GM12873 (cell line): ENCODE results near the gene ARHGAP31.

Experiments
- TF ChIP-seq, protein P1 (sequence below): IDR thresholded peaks from 2 replicates; pipeline ENCODE4 v1.5.1; 2012; ENCODE audit warnings: low read depth, mild to moderate bottlenecking, moderate library complexity, low read length, control low read depth; ENCODE audit not compliant: insufficient read depth; ENCODE audit errors: missing control alignments

ARHGAP31 gene

DNA sequence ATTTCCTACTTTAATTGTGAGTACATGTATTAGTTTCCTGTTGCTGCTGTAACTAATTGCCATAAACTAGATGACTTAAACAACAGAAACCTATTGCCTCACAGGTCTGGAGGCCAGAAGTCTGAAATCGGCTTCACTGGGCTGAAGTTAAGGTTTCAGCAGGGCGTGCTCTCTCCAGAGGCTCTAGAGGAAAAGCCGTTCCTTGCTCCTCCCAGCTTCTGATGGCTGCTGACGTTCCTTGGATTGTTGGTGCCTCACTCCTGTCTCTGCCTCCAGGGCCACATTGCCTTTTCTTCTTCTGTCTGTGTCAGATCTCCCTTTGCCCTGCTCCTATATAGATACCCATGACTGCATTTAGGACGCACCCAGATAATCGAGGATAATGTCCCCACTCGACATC, 80.9 kb downstream of the ARHGAP31 start:
- TF ChIP-seq, protein P1, sequence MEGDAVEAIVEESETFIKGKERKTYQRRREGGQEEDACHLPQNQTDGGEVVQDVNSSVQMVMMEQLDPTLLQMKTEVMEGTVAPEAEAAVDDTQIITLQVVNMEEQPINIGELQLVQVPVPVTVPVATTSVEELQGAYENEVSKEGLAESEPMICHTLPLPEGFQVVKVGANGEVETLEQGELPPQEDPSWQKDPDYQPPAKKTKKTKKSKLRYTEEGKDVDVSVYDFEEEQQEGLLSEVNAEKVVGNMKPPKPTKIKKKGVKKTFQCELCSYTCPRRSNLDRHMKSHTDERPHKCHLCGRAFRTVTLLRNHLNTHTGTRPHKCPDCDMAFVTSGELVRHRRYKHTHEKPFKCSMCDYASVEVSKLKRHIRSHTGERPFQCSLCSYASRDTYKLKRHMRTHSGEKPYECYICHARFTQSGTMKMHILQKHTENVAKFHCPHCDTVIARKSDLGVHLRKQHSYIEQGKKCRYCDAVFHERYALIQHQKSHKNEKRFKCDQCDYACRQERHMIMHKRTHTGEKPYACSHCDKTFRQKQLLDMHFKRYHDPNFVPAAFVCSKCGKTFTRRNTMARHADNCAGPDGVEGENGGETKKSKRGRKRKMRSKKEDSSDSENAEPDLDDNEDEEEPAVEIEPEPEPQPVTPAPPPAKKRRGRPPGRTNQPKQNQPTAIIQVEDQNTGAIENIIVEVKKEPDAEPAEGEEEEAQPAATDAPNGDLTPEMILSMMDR, result no peak

DNA sequence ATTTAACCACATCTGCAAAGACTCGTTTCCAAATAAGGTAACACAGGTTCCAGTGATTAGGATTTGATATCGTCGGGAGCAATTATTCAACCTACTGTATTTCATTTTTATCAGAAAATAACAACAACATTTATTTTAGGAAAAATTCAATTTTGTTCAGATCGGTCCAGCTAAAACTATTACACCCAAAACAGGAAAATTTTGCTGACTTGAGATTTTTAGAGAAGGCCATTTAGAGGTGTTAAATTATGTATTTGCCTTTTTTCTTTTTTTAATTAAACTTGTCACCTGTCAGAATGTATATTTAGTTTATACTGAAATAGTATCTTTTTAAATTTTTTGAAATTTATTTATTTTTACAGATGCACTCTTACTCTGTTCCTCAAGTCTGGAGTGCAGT, 81.3 kb downstream of the ARHGAP31 start:
- TF ChIP-seq, protein P1, result no peak

- TF ChIP-seq, protein P1, result no peak
Observed at GRCh38 chr3:119376758-119377157, 82.6 kb downstream of the ARHGAP31 start.

GRCh38 chr3:119378259-119378803, 84.1 kb downstream of the ARHGAP31 start:
- TF ChIP-seq, protein P1, result no peak

DNA sequence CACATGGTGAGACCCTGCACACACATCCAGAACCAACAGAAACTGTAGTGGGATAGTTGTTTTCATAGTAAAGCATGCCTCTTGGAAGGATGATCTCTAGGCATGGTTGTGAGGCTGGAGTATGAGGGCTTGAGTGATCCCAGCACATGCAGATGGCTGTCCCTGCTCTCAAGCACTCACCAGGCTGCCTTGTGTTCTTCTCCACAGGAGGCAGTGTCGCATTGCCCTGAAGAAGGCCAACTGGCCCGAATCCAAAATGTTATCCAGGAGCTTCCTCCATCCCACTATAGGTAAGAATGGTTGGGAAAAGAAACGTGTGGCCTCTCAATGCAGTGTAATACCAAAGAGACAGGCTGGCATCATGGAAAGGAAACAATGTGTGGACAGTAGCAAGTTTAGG, 86.5 kb downstream of the ARHGAP31 start:
- TF ChIP-seq, protein P1, result peak; percentile 9

DNA sequence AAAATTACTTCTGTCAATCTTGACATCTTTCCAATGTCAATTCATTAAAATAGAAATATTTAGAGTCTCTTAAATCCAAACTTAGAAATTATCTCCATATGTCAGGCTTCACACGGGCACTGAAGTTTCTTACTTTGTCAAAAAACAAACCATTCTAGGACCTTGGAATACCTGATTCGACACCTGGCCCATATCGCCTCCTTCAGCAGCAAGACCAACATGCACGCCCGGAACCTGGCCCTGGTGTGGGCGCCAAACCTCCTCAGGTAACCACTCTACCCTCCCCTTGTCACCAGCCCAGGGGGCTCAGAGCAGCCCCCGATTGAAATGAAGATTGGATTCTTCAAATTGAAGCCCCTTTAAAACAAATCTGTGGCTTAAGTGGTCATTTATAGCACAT, 88.0 kb downstream of the ARHGAP31 start:
- TF ChIP-seq, protein P1, result no peak

GRCh38 chr3:119388577-119388976, 94.4 kb downstream of the ARHGAP31 start:
- TF ChIP-seq, protein P1, result no peak
